Suprapubic skin (tissue), 4 donors: ENCODE measurements around the gene UMAD1.

Experiments used
- CTCF ChIP-seq, 2 donors: fragments of 200-600 bp in 1 of 2; fragments of 450-650 bp in 1 of 2; sonication (generic) in 1 of 2; IDR thresholded peaks; one replicate each; pipeline ENCODE4 v1.5.1; 2016 to 2019; ENCODE audit warnings: antibody characterized with exemption in 2 of 2, mild to moderate bottlenecking in 1 of 2, moderate library complexity in 1 of 2
- EP300 ChIP-seq: sonication (generic); formaldehyde crosslinking; IDR thresholded peaks from one replicate; pipeline ENCODE4 v1.6.1; 2017; ENCODE audit warnings: antibody characterized with exemption
- POLR2A ChIP-seq, 2 donors: fragments of 450-650 bp; IDR thresholded peaks; one replicate each; pipeline ENCODE4 v1.6.1; 2017; ENCODE audit warnings: antibody characterized with exemption in 2 of 2, mild to moderate bottlenecking in 2 of 2, moderate library complexity in 2 of 2
- POLR2AphosphoS5 ChIP-seq, 3 donors: sonication (generic); formaldehyde crosslinking; IDR thresholded peaks; one replicate each; pipeline ENCODE4 v1.6.1; 2017; ENCODE audit warnings: antibody characterized with exemption in 3 of 3

DNA sequence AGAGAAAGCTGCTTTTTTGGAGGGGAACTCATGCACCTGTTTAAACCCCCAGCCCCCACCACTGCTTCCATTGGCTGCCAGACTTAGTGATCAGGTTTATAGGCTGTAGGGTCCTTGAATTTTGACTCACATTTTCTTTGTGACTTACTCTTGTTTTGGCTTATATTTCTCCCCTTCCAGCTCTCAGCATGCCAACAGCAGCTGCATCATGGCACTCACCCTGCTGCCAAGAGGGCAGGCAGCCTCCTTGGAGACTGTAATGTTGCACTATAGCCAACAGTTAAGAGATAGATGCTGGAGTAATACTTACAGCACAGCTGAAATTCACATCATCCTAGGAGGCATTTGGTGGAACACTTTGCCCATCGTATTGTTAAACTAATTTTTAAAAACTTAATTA, 230.0 kb downstream of the UMAD1 start:
- TF ChIP-seq POLR2A (IDR thresholded peaks at IDR 0.05) (no peak), POLR2AphosphoS5 (IDR thresholded peaks at IDR 0.05) (no peak), CTCF (IDR thresholded peaks at IDR 0.05) (no peak), EP300 (no peak)
